Mesenchymal stem cell (in vitro differentiated cells and primary cell): Measurements from ENCODE around the gene KRTCAP2.

Source experiments
- DNase-seq: peaks from one replicate; pipeline ENCODE4 v3.0.0-alpha.2; 2013
- H2AFZ ChIP-seq: one replicate; pipeline ENCODE4 v1.6.1; 2013; ENCODE audit warnings: low read depth, mild to moderate bottlenecking, control low read depth, inconsistent platforms, low read length, moderate library complexity
- H2AK5ac ChIP-seq: 2 replicates; pipeline ENCODE4 v1.6.1; 2013; ENCODE audit warnings: low read length, moderate library complexity, mild to moderate bottlenecking, inconsistent platforms; ENCODE audit not compliant: severe bottlenecking
- H2BK120ac ChIP-seq: one replicate; pipeline ENCODE4 v1.6.1; 2013; ENCODE audit warnings: low read depth, mild to moderate bottlenecking, inconsistent platforms, low read length, moderate library complexity
- H2BK12ac ChIP-seq, 2 experiments: one replicate each; pipeline ENCODE4 v1.6.1; 2013; ENCODE audit warnings: inconsistent platforms in 2 of 2, low read length in 2 of 2, mild to moderate bottlenecking in 2 of 2, moderate library complexity in 2 of 2, control low read depth in 1 of 2
- H2BK15ac ChIP-seq: one replicate; pipeline ENCODE4 v1.6.1; 2013; ENCODE audit warnings: mild to moderate bottlenecking, low read depth, inconsistent platforms; ENCODE audit not compliant: poor library complexity, severe bottlenecking
- H2BK5ac ChIP-seq: 2 replicates; pipeline ENCODE4 v1.6.1; 2013; ENCODE audit warnings: low read depth, mild to moderate bottlenecking, low read length, control low read depth, inconsistent platforms; ENCODE audit not compliant: poor library complexity, severe bottlenecking
- H3K14ac ChIP-seq, 2 experiments: one replicate each; pipeline ENCODE4 v1.6.1; 2013; ENCODE audit warnings: inconsistent platforms in 2 of 2, low read length in 2 of 2, control low read depth in 1 of 2, mild to moderate bottlenecking in 1 of 2, moderate library complexity in 1 of 2
- H3K18ac ChIP-seq, 2 experiments: one replicate each; pipeline ENCODE4 v1.6.1; 2013; ENCODE audit warnings: inconsistent platforms in 2 of 2, low read length in 2 of 2, control low read depth in 1 of 2, low read depth in 1 of 2, mild to moderate bottlenecking in 1 of 2
- H3K23ac ChIP-seq, 2 experiments: one replicate each; pipeline ENCODE4 v1.6.1; 2013; ENCODE audit warnings: inconsistent platforms in 2 of 2, low read length in 2 of 2, mild to moderate bottlenecking in 2 of 2, moderate library complexity in 2 of 2, control low read depth in 1 of 2
- H3K27ac ChIP-seq: 2 replicates; pipeline ENCODE4 v1.5.1; 2013; ENCODE audit warnings: mild to moderate bottlenecking, moderate library complexity, low read length, control low read depth, inconsistent platforms; ENCODE audit not compliant: poor library complexity, severe bottlenecking
- H3K27me3 ChIP-seq, 2 experiments: 2 replicates each; pipeline versions ENCODE4 v1.6.1 to v1.7.0; 2013; ENCODE audit warnings: low read length in 2 of 2, mild to moderate bottlenecking in 2 of 2, moderate library complexity in 2 of 2, control low read depth in 1 of 2, inconsistent platforms in 1 of 2; ENCODE audit not compliant: control insufficient read depth in 1 of 2, insufficient read depth in 1 of 2
- H3K36me3 ChIP-seq, 2 experiments: 2 replicates each; pipeline versions ENCODE4 v1.6.1 to v1.7.0; 2013; ENCODE audit warnings: low read length in 2 of 2, control low read depth in 1 of 2, inconsistent platforms in 1 of 2, low read depth in 1 of 2, mild to moderate bottlenecking in 1 of 2; ENCODE audit not compliant: insufficient read depth in 2 of 2, control insufficient read depth in 1 of 2
- H3K4ac ChIP-seq, 2 experiments: one replicate each; pipeline ENCODE4 v1.6.1; 2013; ENCODE audit warnings: inconsistent platforms in 2 of 2, low read length in 2 of 2, mild to moderate bottlenecking in 2 of 2, moderate library complexity in 2 of 2, control low read depth in 1 of 2, low read depth in 1 of 2
- H3K4me1 ChIP-seq: 2 replicates; pipeline ENCODE4 v1.6.1; 2013; ENCODE audit warnings: low read depth, low read length, control low read depth; ENCODE audit not compliant: control insufficient read depth, insufficient read depth
- H3K4me2 ChIP-seq: 2 replicates; pipeline ENCODE4 v1.6.1; 2013; ENCODE audit warnings: low read length, mild to moderate bottlenecking, inconsistent platforms; ENCODE audit not compliant: poor library complexity, severe bottlenecking
- H3K4me3 ChIP-seq, 2 experiments: 2 replicates each; pipeline versions ENCODE4 v1.5.1 to v1.7.0; 2013; ENCODE audit warnings: low read length in 2 of 2, mild to moderate bottlenecking in 2 of 2, control low read depth in 1 of 2, low read depth in 1 of 2; ENCODE audit not compliant: insufficient read depth in 1 of 2
- H3K79me1 ChIP-seq: replicated peaks from 2 replicates; pipeline ENCODE4 v1.6.1; 2013; ENCODE audit warnings: mild to moderate bottlenecking, control low read depth, low read length, inconsistent platforms; ENCODE audit not compliant: poor library complexity, severe bottlenecking
- H3K9ac ChIP-seq: 2 replicates; pipeline ENCODE4 v1.7.0; 2013; ENCODE audit warnings: mild to moderate bottlenecking, low read length, moderate library complexity
- H3K9me3 ChIP-seq: 2 replicates; pipeline ENCODE4 v1.7.0; 2013; ENCODE audit warnings: mild to moderate bottlenecking, low read length; ENCODE audit not compliant: control insufficient read depth
- H4K8ac ChIP-seq: one replicate; pipeline ENCODE4 v1.6.1; 2013; ENCODE audit warnings: inconsistent platforms, mild to moderate bottlenecking, low read length, moderate library complexity
- H4K91ac ChIP-seq: one replicate; pipeline ENCODE4 v1.6.1; 2013; ENCODE audit warnings: mild to moderate bottlenecking, low read length, inconsistent platforms
- WGBS: methylation state at CpG from one replicate; pipeline ENCODE4 v1.1.7; 2013; ENCODE audit warnings: mixed read lengths; 5-methylcytosine and 5-hydroxymethylcytosine counted together

KRTCAP2 gene

GRCh38 chr1:155182052-155182550 lies 9.0 kb upstream of the KRTCAP2 start:
- H3K27me3 ChIP-seq: no peaks in the 10 kb centered on the region
- peaks cover 11% of the 10 kb centered on the region for H3K79me1 ChIP-seq
- H2BK5ac ChIP-seq: no peak overlapping the region
- no peak overlapping the region for H2BK12ac ChIP-seq
- H3K9me3 ChIP-seq: no peaks in the 10 kb centered on the region
- H4K8ac ChIP-seq: no peak overlapping the region
- no peak overlapping the region for H3K4me3 ChIP-seq
- no peak overlapping the region for H4K91ac ChIP-seq
- peaks cover 43 to 71% of the 10 kb centered on the region in 2 experiments for H3K36me3 ChIP-seq
- no peak overlapping the region for H3K9ac ChIP-seq
- H3K14ac ChIP-seq: no peak overlapping the region
- H3K23ac ChIP-seq: no peak overlapping the region
- H3K18ac ChIP-seq: no peak overlapping the region
- H3K4ac ChIP-seq: no peak overlapping the region
- no peak overlapping the region for H2AK5ac ChIP-seq
- H3K4me1 ChIP-seq: peaks cover 17% of the 10 kb centered on the region
- H2BK120ac ChIP-seq: no peak overlapping the region
- 93% methylated on average over 6 of the region's 7 CpGs for WGBS
- no peak for DNase-seq
- no peak overlapping the region for H3K27ac ChIP-seq
- no peak overlapping the region for H3K4me2 ChIP-seq
- H2BK15ac ChIP-seq: no peak overlapping the region
- no peak overlapping the region for H2AFZ ChIP-seq

- no peak overlapping the region for H3K27ac ChIP-seq
- H3K4me3 ChIP-seq: no peak overlapping the region
- H3K4me1 ChIP-seq: peaks cover 17% of the 10 kb centered on the region
- no peak overlapping the region for H2AFZ ChIP-seq
- H3K4ac ChIP-seq: no peak overlapping the region
- no peak overlapping the region for H4K8ac ChIP-seq
- no peak overlapping the region for H2BK15ac ChIP-seq
- no peaks in the 10 kb centered on the region for H3K9me3 ChIP-seq
- no peak overlapping the region for H3K23ac ChIP-seq
- no peak for DNase-seq
- H4K91ac ChIP-seq: no peak overlapping the region
- H3K79me1 ChIP-seq: peaks cover 14% of the 10 kb centered on the region
- H3K36me3 ChIP-seq: peaks cover 47 to 75% of the 10 kb centered on the region in 2 experiments
- 97% methylated on average over 18 of the region's 18 CpGs for WGBS
- no peak overlapping the region for H3K14ac ChIP-seq
- H3K4me2 ChIP-seq: no peak overlapping the region
- H3K27me3 ChIP-seq: no peaks in the 10 kb centered on the region
- no peak overlapping the region for H2BK5ac ChIP-seq
- no peak overlapping the region for H2BK12ac ChIP-seq
- H2AK5ac ChIP-seq: no peak overlapping the region
- no peak overlapping the region for H2BK120ac ChIP-seq
- H3K9ac ChIP-seq: no peak overlapping the region
- H3K18ac ChIP-seq: no peak overlapping the region
Measured at GRCh38 chr1:155181371-155182051, 8.4 kb upstream of the KRTCAP2 start.

GRCh38 chr1:155179112-155180031 lies 6.3 kb upstream of the KRTCAP2 start:
- no peak overlapping the region for H2BK120ac ChIP-seq
- no peak overlapping the region for H4K8ac ChIP-seq
- H3K9me3 ChIP-seq: no peaks in the 10 kb centered on the region
- no peak for DNase-seq
- peaks cover 45 to 69% of the 10 kb centered on the region in 2 experiments for H3K36me3 ChIP-seq
- H2BK15ac ChIP-seq: no peak overlapping the region
- no peak overlapping the region for H3K9ac ChIP-seq
- H3K4me1 ChIP-seq: peaks cover 20% of the 10 kb centered on the region
- no peak overlapping the region for H3K4me3 ChIP-seq
- no peak overlapping the region for H2BK12ac ChIP-seq
- peaks cover 14% of the 10 kb centered on the region for H3K79me1 ChIP-seq
- no peaks in the 10 kb centered on the region for H3K27me3 ChIP-seq
- WGBS: 97% methylated on average over 31 of the region's 31 CpGs
- H3K4ac ChIP-seq: no peak overlapping the region
- H2AK5ac ChIP-seq: no peak overlapping the region
- no peak overlapping the region for H3K14ac ChIP-seq
- no peak overlapping the region for H3K4me2 ChIP-seq
- H2AFZ ChIP-seq: no peak overlapping the region
- no peak overlapping the region for H2BK5ac ChIP-seq
- H3K23ac ChIP-seq: no peak overlapping the region
- H4K91ac ChIP-seq: no peak overlapping the region
- no peak overlapping the region for H3K27ac ChIP-seq
- no peak overlapping the region for H3K18ac ChIP-seq

- no peak overlapping the region for H2BK15ac ChIP-seq
- no peak overlapping the region for H2BK12ac ChIP-seq
- H3K4ac ChIP-seq: no peak overlapping the region
- no peak overlapping the region for H4K91ac ChIP-seq
- no peak overlapping the region for H3K4me3 ChIP-seq
- whole genome bisulfite sequencing: 95% methylated on average over 30 of the region's 30 CpGs
- no peak overlapping the region for H2AK5ac ChIP-seq
- H3K9ac ChIP-seq: no peak overlapping the region
- H2BK120ac ChIP-seq: no peak overlapping the region
- no peak overlapping the region for H3K23ac ChIP-seq
- H4K8ac ChIP-seq: no peak overlapping the region
- H3K14ac ChIP-seq: no peak overlapping the region
- H2AFZ ChIP-seq: no peak overlapping the region
- H3K18ac ChIP-seq: no peak overlapping the region
- peaks cover 43 to 61% of the 10 kb centered on the region in 2 experiments for H3K36me3 ChIP-seq
- peaks cover 14% of the 10 kb centered on the region for H3K79me1 ChIP-seq
- H3K9me3 ChIP-seq: no peaks in the 10 kb centered on the region
- H3K27ac ChIP-seq: no peak overlapping the region
- H3K4me1 ChIP-seq: peaks cover 26% of the 10 kb centered on the region
- no peak overlapping the region for H3K4me2 ChIP-seq
- H2BK5ac ChIP-seq: no peak overlapping the region
- DNase-seq: no peak
- no peaks in the 10 kb centered on the region for H3K27me3 ChIP-seq
Measured at GRCh38 chr1:155178441-155179111, 5.5 kb upstream of the KRTCAP2 start.
